ENCODE results near the gene B4GALNT3. TPM values are rescaled to one million over a fixed set of nuclear protein-coding genes. Genes with fewer than 3 reads are reported as not detected.

B4GALNT3 gene
- total and polyA plus RNA-seq, 2 of the 13 experiments (the other 11 are each of a cell fraction or from before 2014, with no cell fraction given): 3.2 to 4.4 TPM

DNA sequence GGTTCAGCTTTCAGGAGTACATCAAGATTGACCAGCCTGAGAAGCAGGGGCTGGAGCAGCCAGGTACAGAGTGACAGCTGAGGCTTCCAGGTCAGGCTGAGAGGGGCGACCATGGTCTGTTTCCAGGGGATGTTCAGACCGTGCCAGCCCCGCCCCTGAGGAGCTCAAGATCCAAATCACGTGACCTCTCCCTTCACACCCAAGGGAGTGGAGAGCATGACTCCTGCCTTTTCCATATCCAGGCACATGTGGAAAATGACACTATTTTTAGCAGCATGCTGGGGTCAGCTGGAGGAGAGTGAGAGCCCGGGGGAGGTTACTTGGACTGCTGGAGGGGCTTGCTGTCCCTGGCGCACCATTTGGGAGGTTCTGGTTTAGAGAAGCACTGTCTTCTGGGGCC lies 92.7 kb downstream of the B4GALNT3 start:
- no peak overlapping the region for H3K4me3 ChIP-seq (replicated peaks in 1 of 3; ENCODE audit: insufficient read depth in 1 of 3, low read depth in 2 of 3, low read length in 3 of 3)
- no peak for ATAC-seq
- no peak overlapping the region for H3K27ac ChIP-seq (ENCODE audit: extremely low read length, insufficient read depth, low read length)
- peaks cover 14% of the 10 kb centered on the region for H3K4me1 ChIP-seq (ENCODE audit: insufficient read depth, low read length)
- H3K27me3 ChIP-seq (ENCODE audit: control insufficient read depth in 1 of 2, insufficient read depth in 2 of 2, low read length in 2 of 2): no peaks in the 10 kb centered on the region
- DNase-seq (ENCODE audit: low spot score): no peak
- BruUV-seq (replicated peaks): no TSS peak
- no peaks in the 10 kb centered on the region for H3K36me3 ChIP-seq (replicated peaks in 1 of 2; ENCODE audit: control insufficient read depth in 1 of 2, insufficient read depth in 2 of 2, low read length in 2 of 2)
- no peaks in the 10 kb centered on the region for H3K9me3 ChIP-seq (ENCODE audit: low read length)
- no peak for FAIRE-seq
- POLR2A ChIA-PET: no interaction called here
- H3K79me2 ChIP-seq (ENCODE audit: insufficient read depth, low read length): no peaks in the 10 kb centered on the region
- H3K9ac ChIP-seq (ENCODE audit: insufficient read depth, low read depth, low read length): no peak overlapping the region
- H2AFZ ChIP-seq (ENCODE audit: low read length): no peak overlapping the region
- H3K4me2 ChIP-seq (ENCODE audit: low read depth, low read length): no peak overlapping the region
- no peaks in the 10 kb centered on the region for H4K20me1 ChIP-seq (ENCODE audit: insufficient read depth, low read length)
- intact Hi-C loops (cut with micrococcal nuclease; ENCODE audit: unreplicated experiment) (no loop called here), in situ Hi-C loops (cut with HindIII; ENCODE audit: extremely low pct_ligation_motif_present, low pct_unique_long_range_greater_than_20kb) (loop anchor here (25.0 kb wide), 2 partner anchors 535 to 1035 kb away; partner anchors contain the start of gene FBXL14)
- TF ChIP-seq, protein P1, sequence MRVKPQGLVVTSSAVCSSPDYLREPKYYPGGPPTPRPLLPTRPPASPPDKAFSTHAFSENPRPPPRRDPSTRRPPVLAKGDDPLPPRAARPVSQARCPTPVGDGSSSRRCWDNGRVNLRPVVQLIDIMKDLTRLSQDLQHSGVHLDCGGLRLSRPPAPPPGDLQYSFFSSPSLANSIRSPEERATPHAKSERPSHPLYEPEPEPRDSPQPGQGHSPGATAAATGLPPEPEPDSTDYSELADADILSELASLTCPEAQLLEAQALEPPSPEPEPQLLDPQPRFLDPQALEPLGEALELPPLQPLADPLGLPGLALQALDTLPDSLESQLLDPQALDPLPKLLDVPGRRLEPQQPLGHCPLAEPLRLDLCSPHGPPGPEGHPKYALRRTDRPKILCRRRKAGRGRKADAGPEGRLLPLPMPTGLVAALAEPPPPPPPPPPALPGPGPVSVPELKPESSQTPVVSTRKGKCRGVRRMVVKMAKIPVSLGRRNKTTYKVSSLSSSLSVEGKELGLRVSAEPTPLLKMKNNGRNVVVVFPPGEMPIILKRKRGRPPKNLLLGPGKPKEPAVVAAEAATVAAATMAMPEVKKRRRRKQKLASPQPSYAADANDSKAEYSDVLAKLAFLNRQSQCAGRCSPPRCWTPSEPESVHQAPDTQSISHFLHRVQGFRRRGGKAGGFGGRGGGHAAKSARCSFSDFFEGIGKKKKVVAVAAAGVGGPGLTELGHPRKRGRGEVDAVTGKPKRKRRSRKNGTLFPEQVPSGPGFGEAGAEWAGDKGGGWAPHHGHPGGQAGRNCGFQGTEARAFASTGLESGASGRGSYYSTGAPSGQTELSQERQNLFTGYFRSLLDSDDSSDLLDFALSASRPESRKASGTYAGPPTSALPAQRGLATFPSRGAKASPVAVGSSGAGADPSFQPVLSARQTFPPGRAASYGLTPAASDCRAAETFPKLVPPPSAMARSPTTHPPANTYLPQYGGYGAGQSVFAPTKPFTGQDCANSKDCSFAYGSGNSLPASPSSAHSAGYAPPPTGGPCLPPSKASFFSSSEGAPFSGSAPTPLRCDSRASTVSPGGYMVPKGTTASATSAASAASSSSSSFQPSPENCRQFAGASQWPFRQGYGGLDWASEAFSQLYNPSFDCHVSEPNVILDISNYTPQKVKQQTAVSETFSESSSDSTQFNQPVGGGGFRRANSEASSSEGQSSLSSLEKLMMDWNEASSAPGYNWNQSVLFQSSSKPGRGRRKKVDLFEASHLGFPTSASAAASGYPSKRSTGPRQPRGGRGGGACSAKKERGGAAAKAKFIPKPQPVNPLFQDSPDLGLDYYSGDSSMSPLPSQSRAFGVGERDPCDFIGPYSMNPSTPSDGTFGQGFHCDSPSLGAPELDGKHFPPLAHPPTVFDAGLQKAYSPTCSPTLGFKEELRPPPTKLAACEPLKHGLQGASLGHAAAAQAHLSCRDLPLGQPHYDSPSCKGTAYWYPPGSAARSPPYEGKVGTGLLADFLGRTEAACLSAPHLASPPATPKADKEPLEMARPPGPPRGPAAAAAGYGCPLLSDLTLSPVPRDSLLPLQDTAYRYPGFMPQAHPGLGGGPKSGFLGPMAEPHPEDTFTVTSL (CRISPR knock-in tag; IDR thresholded peaks at IDR 0.05; ENCODE audit: borderline replicate concordance): no peak
- TF ChIP-seq RAD51 (IDR thresholded peaks at IDR 0.05; ENCODE audit: borderline replicate concordance): peak; percentile 48; the same call in 1 of the 2 replicates
- TF ChIP-seq SMC3 (IDR thresholded peaks at IDR 0.05; ENCODE audit: low read length): no peak
- TF ChIP-seq SMAD1 (CRISPR knock-in tag; IDR thresholded peaks at IDR 0.05; ENCODE audit: borderline replicate concordance, low read depth): no peak
- WGBS (ENCODE audit: low lambda C conversion rate): 67% methylated on average over 3 of the region's 6 CpGs
- CTCF ChIA-PET (ENCODE audit: low intra/inter-chr PET ratio, low total read pairs): no interaction called here
